Colon (tissue), 2 donors: ENCODE results near the gene NAGK.

ENCODE experiments used
- FAIRE-seq: peaks from 2 replicates; lab custom pipeline; 2012; peaks lifted over from hg19 to GRCh38; lab: Jason Lieb, UNC
- donor health status: control.
- donor health status: control.

The NAGK gene

GRCh38 chr2:71108091-71108490 is 39.6 kb downstream of the NAGK start:
- no peak for FAIRE-seq

- FAIRE-seq = no peak
Observed at GRCh38 chr2:71113843-71114242, 45.4 kb downstream of the NAGK start.

GRCh38 chr2:71117063-71117462 is 48.6 kb downstream of the NAGK start:
- FAIRE-seq = no peak

- no peak for FAIRE-seq
Observed at GRCh38 chr2:71120195-71120594, 51.7 kb downstream of the NAGK start.

GRCh38 chr2:71121479-71121878 is 53.0 kb downstream of the NAGK start:
- no peak for FAIRE-seq

GRCh38 chr2:71122387-71123298 is 54.2 kb downstream of the NAGK start:
- no peak for FAIRE-seq

- no peak for FAIRE-seq
Observed at GRCh38 chr2:71125506-71126294, 57.3 kb downstream of the NAGK start.

- no peak for FAIRE-seq
Observed at GRCh38 chr2:71126957-71127356, 58.5 kb downstream of the NAGK start.
